ENCODE data around the gene EMC8.

DNA sequence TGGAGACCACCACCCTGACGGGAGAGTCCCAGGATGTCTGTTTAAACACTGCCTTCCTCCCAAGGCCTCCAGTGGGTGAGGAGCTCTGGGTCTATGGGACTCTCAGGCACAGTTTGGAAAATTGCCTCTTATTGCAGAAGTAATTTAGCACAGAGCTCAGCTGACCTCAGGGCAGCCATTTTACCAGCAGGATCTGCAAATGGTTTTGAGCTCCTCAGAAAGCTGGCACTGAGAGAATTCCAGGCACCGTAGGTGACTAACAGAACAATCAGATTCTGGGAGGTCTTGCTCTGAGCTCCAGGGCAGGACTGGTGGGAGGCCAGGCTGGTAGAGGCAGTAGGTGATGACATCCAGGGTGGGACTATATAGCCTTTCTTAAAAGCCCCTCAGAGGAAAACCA, 31.1 kb downstream of the EMC8 start:
- TF ChIP-seq, protein P1, sequence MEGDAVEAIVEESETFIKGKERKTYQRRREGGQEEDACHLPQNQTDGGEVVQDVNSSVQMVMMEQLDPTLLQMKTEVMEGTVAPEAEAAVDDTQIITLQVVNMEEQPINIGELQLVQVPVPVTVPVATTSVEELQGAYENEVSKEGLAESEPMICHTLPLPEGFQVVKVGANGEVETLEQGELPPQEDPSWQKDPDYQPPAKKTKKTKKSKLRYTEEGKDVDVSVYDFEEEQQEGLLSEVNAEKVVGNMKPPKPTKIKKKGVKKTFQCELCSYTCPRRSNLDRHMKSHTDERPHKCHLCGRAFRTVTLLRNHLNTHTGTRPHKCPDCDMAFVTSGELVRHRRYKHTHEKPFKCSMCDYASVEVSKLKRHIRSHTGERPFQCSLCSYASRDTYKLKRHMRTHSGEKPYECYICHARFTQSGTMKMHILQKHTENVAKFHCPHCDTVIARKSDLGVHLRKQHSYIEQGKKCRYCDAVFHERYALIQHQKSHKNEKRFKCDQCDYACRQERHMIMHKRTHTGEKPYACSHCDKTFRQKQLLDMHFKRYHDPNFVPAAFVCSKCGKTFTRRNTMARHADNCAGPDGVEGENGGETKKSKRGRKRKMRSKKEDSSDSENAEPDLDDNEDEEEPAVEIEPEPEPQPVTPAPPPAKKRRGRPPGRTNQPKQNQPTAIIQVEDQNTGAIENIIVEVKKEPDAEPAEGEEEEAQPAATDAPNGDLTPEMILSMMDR (conservative IDR thresholded peaks at IDR 0.05; ENCODE audit: low read length), result no peak
- no peak for TF ChIP-seq EZH2phosphoT487 (IDR thresholded peaks at IDR 0.05; ENCODE audit: borderline replicate concordance)
